Activated CD4-positive, alpha-beta T cell treated with anti-CD3 and anti-CD28 coated beads, Interleukin-2, amount 50 U/mL, for 1 hour (primary cell): ENCODE measurements around the gene GARIN3.

Experiments used
- DNase-seq: peaks from one replicate; pipeline ENCODE4 v3.0.0-alpha.2; 2020

Gene GARIN3

DNA sequence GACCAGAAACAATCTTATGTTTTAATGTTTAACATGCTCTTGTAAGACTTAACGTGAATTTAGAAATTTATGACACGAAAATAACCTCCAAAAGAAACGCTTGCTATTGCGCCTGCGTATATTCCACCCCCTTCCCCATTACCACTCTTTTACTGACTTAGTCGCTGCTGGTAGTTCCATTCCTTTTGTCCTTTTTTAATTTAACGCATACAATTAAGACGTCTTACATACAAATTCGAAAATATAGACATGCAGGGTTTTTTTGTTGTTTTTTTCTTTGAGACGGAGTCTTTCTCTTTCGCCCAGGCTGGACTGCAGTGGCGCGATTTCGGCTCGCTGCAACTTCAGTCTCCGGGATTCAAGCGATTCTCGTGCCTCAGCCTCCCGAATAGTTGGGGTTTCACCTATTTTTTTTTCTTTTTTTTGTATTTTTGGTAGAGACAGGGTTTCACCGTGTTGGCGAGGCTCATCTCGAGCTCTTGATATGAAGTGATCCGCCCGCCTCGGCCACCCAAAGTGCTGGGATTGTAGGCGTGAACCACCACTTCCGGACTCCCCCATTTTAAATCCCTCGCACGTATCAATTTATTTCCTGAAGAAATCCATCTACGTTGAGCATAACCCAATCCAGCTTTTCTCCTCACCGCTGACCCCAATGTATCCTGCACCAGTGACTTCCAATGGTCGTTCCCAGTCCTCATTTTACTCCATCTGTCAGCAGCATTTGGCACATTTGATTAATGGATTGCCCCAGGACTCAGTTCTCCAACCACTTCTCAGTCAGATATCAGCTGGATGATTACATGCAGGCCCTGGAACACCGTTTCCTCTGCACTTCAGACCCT, 22.7 kb downstream of the GARIN3 start:
- peak; percentile 37 for DNase-seq

DNA sequence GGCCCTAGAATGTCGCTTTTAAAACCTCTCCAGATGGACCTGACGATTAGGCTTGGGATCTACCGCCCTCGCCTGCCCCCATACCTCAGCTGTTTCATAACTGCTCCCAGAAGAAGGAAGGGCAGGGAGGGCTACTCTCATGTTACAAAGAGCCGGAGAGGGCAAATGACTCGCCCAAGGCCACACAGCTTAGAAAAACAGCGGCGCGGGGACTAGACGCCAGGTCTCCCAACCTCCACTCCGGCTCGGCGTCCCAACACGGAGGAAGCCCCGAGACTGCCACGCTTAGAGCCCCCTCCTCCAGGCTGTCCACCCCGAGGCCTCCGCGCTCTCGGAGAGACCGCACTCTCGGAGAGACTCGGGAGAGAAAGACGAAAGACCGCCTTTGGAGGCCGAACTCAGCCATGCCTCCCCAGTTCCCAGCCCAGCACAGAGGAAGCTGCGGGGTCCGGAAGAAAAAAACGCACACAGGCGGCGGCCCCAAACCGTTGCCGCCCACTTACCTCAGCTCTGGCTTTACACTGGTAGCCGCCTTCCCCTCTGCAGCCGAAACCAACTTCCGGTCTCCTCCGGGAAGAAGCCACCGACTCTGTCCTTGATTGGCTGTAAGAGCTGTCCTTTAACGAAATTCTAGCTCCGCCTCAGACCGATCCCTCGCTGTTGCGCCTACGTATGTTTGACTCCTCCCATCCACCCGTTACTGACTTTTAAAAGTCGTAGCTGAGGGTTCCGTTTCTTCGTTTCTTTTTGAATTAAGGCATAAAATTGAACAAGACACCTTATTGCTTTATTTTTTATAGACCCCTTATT, 23.5 kb downstream of the GARIN3 start, which contains the start of gene MED7:
Gene MED7 (minus strand): TSS at position 549 of the 810 bp plus-strand sequence. CDS start 3,434 bp downstream, outside the sequence.
- peak; percentile 85 for DNase-seq

DNA sequence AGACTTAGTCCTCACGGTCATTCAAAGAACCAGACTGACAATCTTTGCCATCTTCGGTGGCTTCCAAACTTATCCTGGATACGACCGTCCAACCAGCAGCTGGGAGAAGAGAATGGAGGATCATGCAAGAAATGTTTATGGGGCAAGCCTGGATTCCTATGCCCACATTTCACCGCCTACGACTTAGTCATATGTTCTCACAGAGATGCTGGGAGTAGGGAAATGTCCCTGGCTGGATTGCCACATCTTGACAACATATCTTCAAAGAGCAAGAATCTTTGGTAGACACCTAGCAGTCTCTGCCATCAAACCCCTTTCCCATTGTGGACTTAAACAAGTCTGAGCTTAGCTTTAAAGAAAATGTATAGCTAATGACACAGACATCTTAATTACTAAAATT, 28.4 kb downstream of the GARIN3 start:
- no peak for DNase-seq

DNA sequence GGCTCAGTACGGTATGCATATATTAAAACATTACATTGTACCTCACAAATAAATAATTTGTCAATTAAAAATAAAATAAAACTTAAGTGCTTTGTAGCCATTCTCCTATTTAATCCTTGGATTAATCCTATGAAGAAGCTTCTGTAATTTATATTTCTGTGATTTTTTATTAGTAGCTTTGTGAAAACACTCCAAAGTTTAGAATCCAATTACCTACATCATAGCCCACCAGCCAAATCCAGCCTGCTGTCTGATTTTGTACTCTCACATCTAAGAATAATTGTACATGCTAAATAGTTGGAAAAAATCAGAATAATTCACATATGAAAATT, 33.8 kb downstream of the GARIN3 start:
- no peak for DNase-seq

DNA sequence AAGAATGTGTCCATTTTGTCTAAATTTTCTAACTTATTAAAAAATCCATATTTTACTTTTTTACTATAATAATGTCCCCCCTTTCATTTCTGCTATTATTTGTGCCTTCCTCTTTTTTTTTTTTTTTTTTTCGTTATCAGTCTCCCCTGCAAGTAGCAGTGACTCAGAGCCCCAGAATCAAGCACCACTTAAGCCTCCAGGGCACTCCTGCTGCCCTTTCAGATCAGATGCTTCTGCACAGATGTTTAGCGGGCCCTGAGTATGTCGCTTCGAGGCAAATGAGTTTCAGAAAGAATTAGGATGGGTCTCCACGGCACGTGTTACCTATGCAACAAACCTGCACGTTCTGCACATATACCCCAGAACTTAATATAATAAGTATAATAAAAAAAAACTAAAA, 35.1 kb downstream of the GARIN3 start:
- DNase-seq, result no peak

DNA sequence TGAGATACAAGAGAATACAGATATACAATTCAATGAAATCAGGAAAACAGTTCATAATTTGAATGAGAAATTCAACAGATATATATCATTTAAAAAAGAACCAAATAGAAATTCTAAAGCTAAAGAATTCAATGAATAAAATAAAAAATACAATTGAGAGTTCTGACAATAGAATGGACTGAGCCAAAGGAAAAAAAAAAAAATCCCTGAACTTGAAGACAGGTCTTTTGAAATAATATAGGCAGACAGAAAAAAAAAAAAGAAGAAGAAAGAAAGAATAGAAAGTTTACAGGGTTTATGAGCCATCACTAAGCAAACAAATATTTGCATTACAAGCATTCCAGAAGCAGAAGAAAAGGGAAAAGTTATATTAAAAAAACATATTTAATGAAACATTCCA, 44.4 kb downstream of the GARIN3 start:
- no peak for DNase-seq

DNA sequence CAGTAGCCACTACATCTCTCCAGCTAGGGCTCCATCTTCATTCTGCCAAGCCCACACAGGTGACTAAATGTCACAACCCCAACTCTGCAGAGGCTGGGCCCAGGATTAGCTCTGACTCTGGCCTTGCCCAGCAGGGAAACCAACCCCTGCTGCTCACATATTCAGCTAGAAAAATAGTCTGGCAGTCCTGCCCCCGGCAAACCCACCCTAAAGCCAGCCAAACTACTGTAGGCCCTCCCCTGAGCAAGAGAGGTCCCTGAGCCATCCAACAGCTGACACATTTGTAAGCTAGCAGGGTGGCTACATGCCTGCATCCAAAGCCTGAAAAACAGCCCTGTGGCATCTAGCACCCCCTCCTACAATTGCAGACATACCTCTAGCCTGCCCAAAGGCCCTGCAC, 46.0 kb downstream of the GARIN3 start:
- no peak for DNase-seq

DNA sequence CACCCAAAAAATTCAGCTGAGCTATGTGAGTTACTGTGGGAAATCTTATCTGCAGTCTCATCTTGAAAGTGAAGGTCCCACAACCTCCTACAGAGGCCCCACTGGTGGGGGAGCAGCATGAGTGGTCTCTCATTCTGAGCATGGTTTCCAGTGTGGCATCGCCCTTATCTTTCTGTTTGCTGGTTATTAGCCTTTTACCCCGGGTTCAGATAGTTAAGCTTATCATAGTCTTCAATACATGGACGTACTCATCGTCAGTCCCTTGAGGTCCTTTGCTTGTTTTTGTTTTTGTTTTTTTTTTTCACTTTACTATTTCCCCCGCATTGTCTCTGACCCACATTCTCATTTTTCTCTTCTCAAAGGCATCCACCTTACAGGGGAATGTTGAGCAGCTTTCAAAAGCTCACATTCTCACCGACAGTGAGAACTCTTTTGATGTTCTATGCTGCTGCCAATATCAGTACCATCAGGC, 49.5 kb downstream of the GARIN3 start:
- no peak for DNase-seq

DNA sequence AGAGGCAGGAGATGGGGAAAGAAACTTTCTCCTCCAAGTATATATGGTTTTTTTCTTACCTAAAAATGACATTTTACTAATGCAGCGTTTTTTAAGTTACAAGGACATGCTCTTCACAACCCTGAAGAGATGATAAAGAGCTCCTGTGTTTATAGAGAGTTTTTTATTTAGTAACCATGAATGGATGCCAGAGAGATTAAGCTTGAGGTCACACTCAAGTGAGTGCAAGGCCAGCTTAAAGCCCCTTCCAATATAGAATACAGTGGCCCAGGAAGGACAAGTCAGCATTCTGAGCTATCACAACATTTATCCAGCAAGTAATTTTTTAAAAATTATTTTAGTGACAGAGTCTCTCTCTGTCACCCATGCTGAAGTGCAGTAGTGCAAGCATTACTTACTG, 50.6 kb downstream of the GARIN3 start:
- no peak for DNase-seq

DNA sequence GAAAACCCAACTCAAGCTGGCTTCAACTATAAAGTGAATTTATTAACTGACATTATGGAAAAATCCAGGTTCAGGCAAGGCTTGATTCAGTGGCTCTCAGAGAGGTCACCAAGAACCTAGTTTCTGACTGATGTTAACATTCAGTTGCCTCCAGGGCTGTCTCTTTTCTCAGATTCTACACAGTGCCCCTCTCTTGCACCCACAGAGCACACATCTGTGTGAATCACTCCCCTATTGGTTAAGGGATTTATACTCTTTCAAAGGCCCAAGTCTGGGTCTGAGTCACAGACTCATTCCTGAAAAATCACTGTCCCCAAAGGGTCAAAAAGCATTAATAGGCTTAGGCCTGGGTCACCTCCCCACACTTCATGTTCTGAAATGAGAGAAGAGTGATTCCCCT, 51.1 kb downstream of the GARIN3 start:
- no peak for DNase-seq

DNA sequence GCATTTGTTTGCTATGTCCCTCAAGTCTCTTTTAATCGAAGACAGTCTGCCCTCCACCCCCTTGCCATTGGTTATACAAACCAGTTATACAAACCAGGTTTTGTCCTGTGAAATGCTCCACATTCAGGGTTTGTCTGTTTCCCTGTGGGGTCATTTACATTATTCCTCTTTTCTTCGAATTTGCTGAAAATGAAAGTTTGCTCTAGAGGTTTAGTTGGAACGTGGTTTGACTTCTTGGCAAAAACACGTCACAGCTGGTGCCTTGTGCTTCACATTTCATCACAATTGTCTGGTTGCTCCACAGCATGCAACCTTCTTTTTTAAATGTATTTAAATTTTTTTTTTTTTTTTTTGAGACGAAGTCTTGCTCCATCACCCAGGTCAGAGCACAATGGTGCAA, 53.1 kb downstream of the GARIN3 start:
- no peak for DNase-seq
